B cell (primary cell): ENCODE data around the gene NID1. TPM values are rescaled to one million over a fixed set of nuclear protein-coding genes. Genes with fewer than 3 reads are reported as not detected.

ENCODE experiments used
- ATAC-seq: fragments of 200-7000 bp; cut with Tn5 transposase; one replicate; pipeline ENCODE4 v1.10.0; 2021; ENCODE audit warnings: low read depth, mild to moderate bottlenecking, moderate number of reproducible peaks, moderate library complexity
- CTCF ChIA-PET: fragments of 350-600 bp; sonication (Branson Sonifier 250); formaldehyde crosslinking; loops from one replicate; lab custom pipeline; 2021; ENCODE audit warnings: antibody characterized with exemption, inconsistent platforms; lab: Charles Lee
- POLR2A ChIA-PET: fragments of 350-600 bp; sonication (Branson Sonifier 250); formaldehyde crosslinking; loops from one replicate; lab custom pipeline; 2021; ENCODE audit warnings: antibody characterized with exemption; lab: Charles Lee
- DNase-seq: peaks from one replicate; pipeline ENCODE4 v3.0.0; 2013
- H2AFZ ChIP-seq: 2 replicates; pipeline ENCODE4 v1.6.1; 2012; ENCODE audit warnings: mild to moderate bottlenecking, low read depth, low read length; ENCODE audit not compliant: insufficient read depth, poor library complexity, severe bottlenecking
- H3K27ac ChIP-seq, 2 donors: 1 replicate in 1 of 2; 2 replicates in 1 of 2; pipeline ENCODE4 v1.5.1; 2012 to 2013; ENCODE audit warnings: low read length in 2 of 2, mild to moderate bottlenecking in 2 of 2, moderate library complexity in 1 of 2
- H3K27me3 ChIP-seq, 4 experiments: fragments of 200-600 bp in 1 of 4; sonication (generic) in 1 of 4; replicated peaks in 1 of 4; 1 replicate in 2 of 4; 2 replicates in 2 of 4; pipeline versions ENCODE4 v1.6.1 to v1.7.0; 2013 to 2016; ENCODE audit warnings: low read length in 3 of 4, mild to moderate bottlenecking in 2 of 4, mixed read lengths in 1 of 4, moderate library complexity in 1 of 4; ENCODE audit not compliant: insufficient read depth in 4 of 4, control insufficient read depth in 3 of 4; ENCODE audit errors: control extremely low read depth in 1 of 4
- H3K36me3 ChIP-seq, 2 experiments: replicated peaks in 1 of 2; 1 replicate in 1 of 2; 2 replicates in 1 of 2; pipeline versions ENCODE4 v1.6.1 to v1.7.1; 2013; ENCODE audit warnings: low read length in 1 of 2; ENCODE audit not compliant: insufficient read depth in 2 of 2, control insufficient read depth in 1 of 2; ENCODE audit errors: control extremely low read depth in 1 of 2, extremely low read depth in 1 of 2
- H3K4me1 ChIP-seq, 2 donors: fragments of 200-600 bp in 1 of 2; sonication (generic) in 1 of 2; 1 replicate in 1 of 2; 2 replicates in 1 of 2; pipeline versions ENCODE4 v1.5.1 to v1.6.1; 2013 to 2017; ENCODE audit warnings: low read length in 2 of 2; ENCODE audit not compliant: control insufficient read depth in 2 of 2, insufficient read depth in 2 of 2
- H3K4me2 ChIP-seq: replicated peaks from 2 replicates; pipeline ENCODE3; 2012; ENCODE audit warnings: mild to moderate bottlenecking, low read depth, low read length; ENCODE audit not compliant: poor library complexity, severe bottlenecking
- H3K4me3 ChIP-seq, 5 experiments: fragments of 200-600 bp in 1 of 5; sonication (generic) in 1 of 5; 1 replicate in 3 of 5; 2 replicates in 2 of 5; pipeline versions ENCODE4 v1.5.1 to v1.7.0; 2011 to 2016; ENCODE audit warnings: low read length in 4 of 5, mild to moderate bottlenecking in 4 of 5, low read depth in 2 of 5, control low read depth in 1 of 5, moderate library complexity in 1 of 5; ENCODE audit not compliant: insufficient read depth in 1 of 5; ENCODE audit errors: control extremely low read depth in 1 of 5, extremely low read depth in 1 of 5
- H3K79me2 ChIP-seq: fragments of 200-600 bp; sonication (generic); one replicate; pipeline ENCODE4 v1.6.0; 2016; ENCODE audit warnings: low read length; ENCODE audit not compliant: control insufficient read depth, insufficient read depth
- H3K9ac ChIP-seq: fragments of 200-600 bp; sonication (generic); 2 replicates; pipeline ENCODE4 v1.6.1; 2017; ENCODE audit warnings: mild to moderate bottlenecking, low read length, moderate library complexity
- H3K9me3 ChIP-seq, 3 donors: one replicate each; pipeline versions ENCODE4 v1.6.1 to v1.7.1; 2013; ENCODE audit warnings: low read length in 2 of 3; ENCODE audit not compliant: control insufficient read depth in 2 of 3, insufficient read depth in 1 of 3; ENCODE audit errors: control extremely low read depth in 1 of 3
- H4K20me1 ChIP-seq: 2 replicates; pipeline ENCODE4 v1.6.0; 2012; ENCODE audit warnings: mild to moderate bottlenecking, low read length; ENCODE audit not compliant: insufficient read depth, control insufficient read depth, poor library complexity, severe bottlenecking
- H3K27ac Mint-ChIP-seq: one replicate; pipeline ENCODE4 v1.8.0; 2021; ENCODE audit warnings: mixed read lengths
- H3K27me3 Mint-ChIP-seq: one replicate; pipeline ENCODE4 v1.8.0; 2021; ENCODE audit warnings: mixed read lengths
- H3K4me1 Mint-ChIP-seq: one replicate; pipeline ENCODE4 v1.8.0; 2021; ENCODE audit warnings: mixed read lengths
- H3K4me3 Mint-ChIP-seq: one replicate; pipeline ENCODE4 v1.8.0; 2021; ENCODE audit warnings: mixed read lengths
- H3K9me3 Mint-ChIP-seq: one replicate; pipeline ENCODE4 v1.8.0; 2022; ENCODE audit warnings: mixed read lengths; ENCODE audit not compliant: insufficient read depth
- CTCF ChIP-seq: fragments of 200-600 bp; IDR thresholded peaks from one replicate; pipeline ENCODE4 v1.8.0; 2022; ENCODE audit warnings: antibody characterized with exemption, mild to moderate bottlenecking
- EZH2 ChIP-seq: IDR thresholded peaks from 2 replicates; pipeline ENCODE4 v1.6.1; 2012; ENCODE audit warnings: borderline replicate concordance, low read depth, mild to moderate bottlenecking, moderate library complexity, low read length; ENCODE audit not compliant: insufficient read depth, poor library complexity, severe bottlenecking
- WGBS: methylation state at CpG from one replicate; pipeline ENCODE4 v1.1.5; 2013; ENCODE audit warnings: missing lambda C conversion rate; ENCODE audit not compliant: insufficient coverage; 5-methylcytosine and 5-hydroxymethylcytosine counted together
- intact Hi-C: fragments of 100-400 bp; cut with micrococcal nuclease; formaldehyde crosslinking; loops from one replicate; pipeline ENCODE4 v1.10.0; 2022
- polyA plus RNA-seq: library from polyadenylated mRNA; depleted of rRNA; stranded (reverse); fragments of >200 nt; gene quantifications from 2 replicates; pipeline ENCODE4 v1.2.3, GENCODE V29; 2012
- total RNA-seq, 2 donors: library from RNA; stranded (reverse); fragments of 120-200 nt in 1 of 2; gene quantifications; 1 replicate in 1 of 2; 2 replicates in 1 of 2; pipeline versions ENCODE4 v1.2.3 to v1.2.4, GENCODE V29; 2013 to 2022

The NID1 gene
- total and polyA plus RNA-seq, 2 donors (not counting 1 experiment from before 2014, with no cell fraction given): 0.06 TPM; not detected in 1

- Histone ChIP-seq H3K79me2 (no peaks in the 10 kb centered on the region), H3K27ac (no peak overlapping the region), H3K36me3 (no peaks in the 10 kb centered on the region), H3K27me3 (peaks cover 0 to 3% (median 0%) of the 10 kb centered on the region in 4 experiments), H3K4me3 (no peak overlapping the region), H3K4me1 (no peaks in the 10 kb centered on the region), H3K9ac (no peak overlapping the region), H2AFZ (no peak overlapping the region), H3K9me3 (peaks cover 0 to 6% (median 2%) of the 10 kb centered on the region in 3 donors), H4K20me1 (no peaks in the 10 kb centered on the region), H3K4me2 (no peak overlapping the region)
- intact Hi-C loops: no loop called here
- ChIA-PET POLR2A (no interaction called here), CTCF (no interaction called here)
- TF ChIP-seq CTCF (no peak), EZH2 (no peak)
- Mint-ChIP-seq H3K4me3 (no peak overlapping the region), H3K27ac (no peak overlapping the region), H3K9me3 (no peaks in the 10 kb centered on the region), H3K27me3 (peaks cover 7% of the 10 kb centered on the region), H3K4me1 (peaks cover 1% of the 10 kb centered on the region)
- ATAC-seq: no peak
- no peak for DNase-seq
- no CpG with 5 or more reads among the region's 3 CpGs for WGBS
These were observed 31.0 kb upstream of the NID1 start for GRCh38 chr1:236095705-236096520.

GRCh38 chr1:236092899-236093298 is 28.0 kb upstream of the NID1 start:
- H3K27ac ChIP-seq: no peak overlapping the region
- no peak overlapping the region for H3K4me2 ChIP-seq
- no peaks in the 10 kb centered on the region for H3K4me1 ChIP-seq
- no peak overlapping the region for H2AFZ ChIP-seq
- Mint-ChIP-seq H3K4me3 (no peak overlapping the region), H3K4me1 (peaks cover 1% of the 10 kb centered on the region), H3K27me3 (peaks cover 11% of the 10 kb centered on the region), H3K27ac (no peak overlapping the region), H3K9me3 (no peaks in the 10 kb centered on the region)
- no peaks in the 10 kb centered on the region for H3K79me2 ChIP-seq
- no peak overlapping the region for H3K9ac ChIP-seq
- intact Hi-C loops: no loop called here
- H4K20me1 ChIP-seq: no peaks in the 10 kb centered on the region
- peaks cover 0 to 3% (median 0%) of the 10 kb centered on the region in 4 experiments for H3K27me3 ChIP-seq
- DNase-seq: no peak
- H3K9me3 ChIP-seq: peaks cover 0 to 6% (median 2%) of the 10 kb centered on the region in 3 donors
- H3K4me3 ChIP-seq: no peak overlapping the region
- CTCF ChIA-PET: interaction anchor here (0.6 kb wide), 1 partner anchor 13 kb away, joined by 4 read pairs; no protein-coding TSS in a partner anchor
- 50% methylated on average over 1 of the region's 5 CpGs for WGBS
- no peak for ATAC-seq
- TF ChIP-seq CTCF (no peak), EZH2 (no peak)
- POLR2A ChIA-PET: no interaction called here
- no peaks in the 10 kb centered on the region for H3K36me3 ChIP-seq
